SK-N-SH (cell line): ENCODE results near the gene PGAM2. TPM values are rescaled to one million over a fixed set of nuclear protein-coding genes. Genes with fewer than 3 reads are reported as not detected.

Experiments
- CTCF ChIA-PET: fragments of 300-600, 350-600 bp; formaldehyde crosslinking; extraction: SDS; loops from one replicate; lab custom pipeline; 2021; lab: Yijun Ruan, JAX
- POLR2A ChIA-PET: fragments of 350-600 bp; sonication (Branson Sonifier 250); formaldehyde crosslinking; extraction: SDS; loops from one replicate; lab custom pipeline; 2020; ENCODE audit warnings: antibody characterized with exemption, inconsistent platforms; lab: Yijun Ruan, JAX
- DNase-seq: peaks from one replicate; pipeline ENCODE4 v3.0.0; 2012
- H2AFZ ChIP-seq: fragments of 200-600 bp; sonication (generic); 2 replicates; pipeline ENCODE4 v1.8.1; 2016; ENCODE audit warnings: antibody characterized with exemption, mild to moderate bottlenecking, low read depth
- H3F3A ChIP-seq: fragments of 200-600 bp; sonication (generic); replicated peaks from 2 replicates; pipeline ENCODE3; 2016; ENCODE audit warnings: antibody characterized with exemption, mild to moderate bottlenecking; ENCODE audit not compliant: insufficient read depth
- H3K27ac ChIP-seq, 2 experiments: fragments of 200-500 bp in 1 of 2; fragments of 200-600 bp in 1 of 2; sonication (Bioruptor generic) in 1 of 2; sonication (generic), shearing (Covaris generic) in 1 of 2; 2 replicates each; pipeline versions ENCODE4 v1.5.1 to v1.6.1; 2014 to 2016; ENCODE audit warnings: low read depth in 2 of 2, inconsistent platforms in 1 of 2, low read length in 1 of 2, mild to moderate bottlenecking in 1 of 2, mixed read lengths in 1 of 2
- H3K27me3 ChIP-seq: fragments of 200-600 bp; sonication (generic), shearing (Covaris generic); 2 replicates; pipeline ENCODE4 v1.6.1; 2016; ENCODE audit warnings: mixed run types; ENCODE audit not compliant: insufficient read depth
- H3K36me3 ChIP-seq, 2 experiments: fragments of 200-500 bp in 1 of 2; fragments of 200-600 bp in 1 of 2; sonication (Bioruptor generic) in 1 of 2; sonication (generic) in 1 of 2; replicated peaks in 1 of 2; 2 replicates each; pipeline versions ENCODE3 to v1.5.1; 2014 to 2016; ENCODE audit warnings: low read length in 1 of 2, mild to moderate bottlenecking in 1 of 2; ENCODE audit not compliant: insufficient read depth in 2 of 2, control insufficient read depth in 1 of 2
- H3K4me1 ChIP-seq, 2 experiments: fragments of 200-500 bp in 1 of 2; fragments of 200-600 bp in 1 of 2; sonication (Bioruptor generic) in 1 of 2; sonication (generic), shearing (Covaris generic) in 1 of 2; 2 replicates each; pipeline versions ENCODE4 v1.5.1 to v1.6.1; 2014 to 2016; ENCODE audit warnings: low read depth in 1 of 2, low read length in 1 of 2, mixed run types in 1 of 2; ENCODE audit not compliant: insufficient read depth in 2 of 2, control insufficient read depth in 1 of 2
- H3K4me2 ChIP-seq: fragments of 200-600 bp; sonication (generic), shearing (Covaris generic); 2 replicates; pipeline ENCODE4 v1.6.1; 2017; ENCODE audit warnings: mixed run types
- H3K4me3 ChIP-seq, 2 experiments: fragments of 200-500 bp in 1 of 2; fragments of 200-600 bp in 1 of 2; sonication (Bioruptor generic) in 1 of 2; sonication (generic), shearing (Covaris generic) in 1 of 2; 2 replicates each; pipeline versions ENCODE4 v1.5.1 to v1.8.1; 2014 to 2016; ENCODE audit warnings: low read depth in 2 of 2, inconsistent platforms in 1 of 2, low read length in 1 of 2, mild to moderate bottlenecking in 1 of 2, mixed read lengths in 1 of 2, moderate library complexity in 1 of 2
- H3K79me2 ChIP-seq: fragments of 200-600 bp; sonication (generic); 2 replicates; pipeline ENCODE4 v1.8.1; 2017; ENCODE audit warnings: mild to moderate bottlenecking; ENCODE audit not compliant: insufficient read depth
- H3K9ac ChIP-seq: fragments of 200-600 bp; sonication (generic); 2 replicates; pipeline ENCODE4 v1.6.1; 2017; ENCODE audit warnings: mixed run types
- H3K9me2 ChIP-seq: fragments of 200-600 bp; sonication (generic); 2 replicates; pipeline ENCODE4 v1.6.1; 2017; ENCODE audit warnings: mixed run types
- H3K9me3 ChIP-seq: fragments of 200-600 bp; sonication (generic); 2 replicates; pipeline ENCODE4 v1.6.1; 2017; ENCODE audit warnings: mixed run types, mild to moderate bottlenecking, moderate library complexity
- H4K20me1 ChIP-seq: fragments of 200-600 bp; sonication (generic); 2 replicates; pipeline ENCODE4 v1.6.1; 2017; ENCODE audit warnings: mild to moderate bottlenecking, mixed run types; ENCODE audit not compliant: insufficient read depth
- CHD2 ChIP-seq: fragments of 150-350 bp; IDR thresholded peaks from 2 replicates; pipeline ENCODE4 v1.6.1; 2018; ENCODE audit warnings: low read length; ENCODE audit not compliant: partially characterized antibody
- EP300 ChIP-seq, 2 experiments: IDR thresholded peaks; 2 replicates each; pipeline versions ENCODE4 v1.4.0 to v1.6.1; 2012; ENCODE audit warnings: borderline replicate concordance in 1 of 2, low read depth in 1 of 2, low read length in 1 of 2
- EZH2phosphoT487 ChIP-seq: fragments of 200-600 bp; sonication (generic); IDR thresholded peaks from 2 replicates; pipeline ENCODE4 v1.6.1; 2017; ENCODE audit warnings: low read depth, mixed run types, mild to moderate bottlenecking, antibody characterized with exemption, moderate library complexity, borderline replicate concordance
- FOSL2 ChIP-seq: IDR thresholded peaks from 2 replicates; pipeline ENCODE4 v1.4.0; 2012; ENCODE audit warnings: low read depth, mild to moderate bottlenecking, moderate library complexity, borderline replicate concordance
- FOXM1 ChIP-seq: IDR thresholded peaks from 2 replicates; pipeline ENCODE4 v1.4.0; 2012; ENCODE audit warnings: low read depth, mild to moderate bottlenecking
- IRF3 ChIP-seq: fragments of 150-350 bp; IDR thresholded peaks from 2 replicates; pipeline ENCODE4 v1.6.1; 2016; ENCODE audit warnings: mild to moderate bottlenecking, low read depth, low read length
- MXI1 ChIP-seq: IDR thresholded peaks from 2 replicates; pipeline ENCODE4 v1.6.1; 2012; ENCODE audit warnings: mild to moderate bottlenecking, low read depth, low read length, improper control_type of control experiment
- NFIC ChIP-seq: IDR thresholded peaks from 2 replicates; pipeline ENCODE4 v1.4.0; 2012; ENCODE audit warnings: borderline replicate concordance
- NRF1 ChIP-seq: IDR thresholded peaks from 2 replicates; pipeline ENCODE4 v1.6.1; 2012; ENCODE audit warnings: low read depth, mild to moderate bottlenecking, low read length
- RAD21 ChIP-seq: IDR thresholded peaks from 2 replicates; pipeline ENCODE4 v1.6.1; 2012; ENCODE audit warnings: mild to moderate bottlenecking, low read length
- RCOR1 ChIP-seq: fragments of 150-350 bp; IDR thresholded peaks from 2 replicates; pipeline ENCODE4 v1.6.1; 2017; ENCODE audit warnings: antibody characterized with exemption, low read length
- RXRA ChIP-seq: IDR thresholded peaks from 2 replicates; pipeline ENCODE4 v1.4.0; 2012; ENCODE audit warnings: low read depth, mild to moderate bottlenecking, borderline replicate concordance
- TCF12 ChIP-seq: IDR thresholded peaks from 2 replicates; pipeline ENCODE4 v1.4.0; 2012
- TEAD4 ChIP-seq: IDR thresholded peaks from 2 replicates; pipeline ENCODE4 v1.4.0; 2012; ENCODE audit warnings: mild to moderate bottlenecking, borderline replicate concordance; ENCODE audit not compliant: insufficient read depth
- USF1 ChIP-seq: IDR thresholded peaks from 2 replicates; pipeline ENCODE4 v1.4.0; 2012; ENCODE audit warnings: low read depth, borderline replicate concordance
- USF2 ChIP-seq: fragments of 150-350 bp; IDR thresholded peaks from 2 replicates; pipeline ENCODE4 v1.6.1; 2017; ENCODE audit warnings: antibody characterized with exemption, low read length, low read depth, borderline replicate concordance
- YY1 ChIP-seq: IDR thresholded peaks from 2 replicates; pipeline ENCODE4 v1.4.0; 2012; ENCODE audit warnings: low read depth, mild to moderate bottlenecking
- WGBS: methylation state at CpG from one replicate; pipeline ENCODE4 v1.1.6; 2017; ENCODE audit warnings: low lambda C conversion rate; 5-methylcytosine and 5-hydroxymethylcytosine counted together
- polyA plus RNA-seq, 3 experiments: library from polyadenylated mRNA; depleted of rRNA; stranded (reverse); fragments of >200 nt; gene quantifications; 2 replicates each; pipeline ENCODE4 v1.2.3, GENCODE V29; 2012
- TF ChIP-seq, protein P1 (sequence below): IDR thresholded peaks from 2 replicates; pipeline ENCODE4; 2012

The PGAM2 gene
- polyA plus RNA-seq, 1 of the 3 experiments (the other 2 are of a cell fraction), result 0.79 TPM

- H3K9ac ChIP-seq, result no peak overlapping the region
- POLR2A ChIA-PET, result interaction anchor here (1.2 to 3.0 kb wide), 2 partner anchors 10 to 12 kb away, joined by 3 to 18 read pairs; partner anchors contain the start of gene POLD2
- CTCF ChIA-PET, result interaction anchor here (0.9 to 2.3 kb wide), 6 partner anchors 9 to 85 kb away, joined by 3 to 7 read pairs (median 3); partner anchors contain the start of gene POLD2
Observed at GRCh38 chr7:44110719-44111635, 45.6 kb upstream of the PGAM2 start.

DNA sequence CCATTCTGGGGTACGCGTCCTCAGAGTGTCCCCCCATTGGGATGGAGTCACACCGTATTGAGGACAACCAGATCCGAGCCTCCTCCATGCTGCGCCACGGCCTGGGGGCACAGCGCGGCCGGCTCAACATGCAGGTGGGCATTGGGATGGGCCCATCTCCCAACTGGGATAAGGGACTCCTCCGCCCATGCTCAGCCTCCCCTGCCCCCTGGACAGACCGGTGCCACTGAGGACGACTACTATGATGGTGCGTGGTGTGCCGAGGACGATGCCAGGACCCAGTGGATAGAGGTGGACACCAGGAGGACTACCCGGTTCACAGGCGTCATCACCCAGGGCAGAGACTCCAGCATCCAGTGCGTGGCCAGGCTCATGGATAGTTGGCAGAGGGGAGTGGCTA lies 44.6 kb upstream of the PGAM2 start:
- 97% methylated on average over 16 of the region's 18 CpGs for WGBS
- Histone ChIP-seq H3F3A (peaks cover 22% of the 10 kb centered on the region), H3K9ac (no peak overlapping the region), H2AFZ (no peak overlapping the region), H3K9me2 (no peaks in the 10 kb centered on the region), H3K36me3 (peaks cover 27 to 82% of the 10 kb centered on the region in 2 experiments), H3K27me3 (no peaks in the 10 kb centered on the region), H3K27ac (no peak overlapping the region; a peak in 1 of 4 replicates), H4K20me1 (peaks cover 12% of the 10 kb centered on the region; the same call in 1 of the 2 replicates), H3K4me1 (peaks cover 7 to 23% of the 10 kb centered on the region in 2 experiments; a peak in 1 of 4 replicates), H3K9me3 (no peaks in the 10 kb centered on the region), H3K79me2 (peaks cover 33% of the 10 kb centered on the region), H3K4me3 (no peak overlapping the region), H3K4me2 (no peak overlapping the region)
- POLR2A ChIA-PET, result interaction anchor here (1.2 kb wide), 1 partner anchor 9 kb away, joined by 3 read pairs; no protein-coding TSS in a partner anchor
- DNase-seq, result peak; percentile 44
- CTCF ChIA-PET, result interaction anchor here (0.7 to 2.3 kb wide), 3 partner anchors 13 to 42 kb away, joined by 3 to 7 read pairs (median 3); no protein-coding TSS in a partner anchor
- TF ChIP-seq USF1, result no peak
- no peak for TF ChIP-seq NRF1
- no peak for TF ChIP-seq TCF12
- TF ChIP-seq YY1, result no peak
- TF ChIP-seq NFIC, result no peak
- TF ChIP-seq RXRA, result no peak
- TF ChIP-seq, protein P1, sequence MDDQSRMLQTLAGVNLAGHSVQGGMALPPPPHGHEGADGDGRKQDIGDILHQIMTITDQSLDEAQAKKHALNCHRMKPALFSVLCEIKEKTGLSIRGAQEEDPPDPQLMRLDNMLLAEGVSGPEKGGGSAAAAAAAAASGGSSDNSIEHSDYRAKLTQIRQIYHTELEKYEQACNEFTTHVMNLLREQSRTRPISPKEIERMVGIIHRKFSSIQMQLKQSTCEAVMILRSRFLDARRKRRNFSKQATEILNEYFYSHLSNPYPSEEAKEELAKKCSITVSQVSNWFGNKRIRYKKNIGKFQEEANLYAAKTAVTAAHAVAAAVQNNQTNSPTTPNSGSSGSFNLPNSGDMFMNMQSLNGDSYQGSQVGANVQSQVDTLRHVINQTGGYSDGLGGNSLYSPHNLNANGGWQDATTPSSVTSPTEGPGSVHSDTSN, result no peak
- TF ChIP-seq IRF3, result no peak
- no peak for TF ChIP-seq RCOR1
- TF ChIP-seq FOSL2, result no peak
- TF ChIP-seq CHD2, result no peak
- TF ChIP-seq TEAD4, result no peak
- no peak for TF ChIP-seq EP300 (IDR thresholded peaks at IDR 0.05; ENCODE audit: borderline replicate concordance in 1 of 2, low read depth in 1 of 2, low read length in 1 of 2)
- TF ChIP-seq USF2, result no peak
- TF ChIP-seq EZH2phosphoT487, result no peak

More at GRCh38 chr7:44110719-44111635, 45.6 kb upstream of the PGAM2 start:
- Histone ChIP-seq H4K20me1 (peaks cover 12% of the 10 kb centered on the region; the same call in 1 of the 2 replicates), H3K9me3 (no peaks in the 10 kb centered on the region), H3K4me1 (peaks cover 0 to 13% of the 10 kb centered on the region in 2 experiments; a peak in 1 of 4 replicates), H3K27me3 (no peaks in the 10 kb centered on the region), H3K4me3 (no peak overlapping the region), H3K4me2 (no peak overlapping the region), H3F3A (peaks cover 26% of the 10 kb centered on the region), H2AFZ (no peak overlapping the region), H3K27ac (peak overlapping the region in 1 of 2 experiments; percentile 19; a peak in 2 of 4 replicates), H3K36me3 (peaks cover 27 to 92% of the 10 kb centered on the region in 2 experiments), H3K79me2 (peaks cover 23% of the 10 kb centered on the region), H3K9me2 (no peaks in the 10 kb centered on the region)
- TF ChIP-seq USF2, result no peak
- TF ChIP-seq FOXM1, result no peak
- TF ChIP-seq MXI1, result no peak
- no peak for TF ChIP-seq RAD21
- no peak for TF ChIP-seq RCOR1
- DNase-seq, result peak; percentile 65
- WGBS, result 82% methylated on average over 16 of the region's 27 CpGs
